GM12878 (cell line): ENCODE measurements around the gene TIMP2. TPM values are rescaled to one million over a fixed set of nuclear protein-coding genes. Genes with fewer than 3 reads are reported as not detected.
"Not testable (repeated sequence)": the region's sequence is repeated elsewhere in the genome, so short reads cannot be mapped to it uniquely, and the experiment has no call there.

ENCODE experiments used
- ATAC-seq: fragments of 200-7000 bp; cut with Tn5 transposase; 3 replicates; pipeline ENCODE4 v1.9.1; 2020; ENCODE audit warnings: mild to moderate bottlenecking, moderate library complexity
- BruUV-seq: library from RNA; stranded (reverse); fragments of 400-500 nt; replicated peaks from 2 replicates; lab custom pipeline; 2021; lab: Mats Ljungman, UMichigan
- CTCF ChIA-PET: fragments of 300-600 bp; sonication (Branson Sonifier 250); formaldehyde crosslinking; extraction: SDS; loops from one replicate; lab custom pipeline; 2021; ENCODE audit warnings: inconsistent platforms; lab: Yijun Ruan, JAX
- POLR2A ChIA-PET: fragments of 350-600 bp; formaldehyde crosslinking; extraction: SDS; loops from one replicate; lab custom pipeline; 2021; ENCODE audit warnings: inconsistent platforms; lab: Charles Lee
- RAD21 ChIA-PET: fragments of 300-600 bp; sonication (Branson Sonifier 250); formaldehyde crosslinking; loops from one replicate; lab custom pipeline; 2023; ENCODE audit warnings: antibody characterized with exemption; ENCODE audit not compliant: unreplicated experiment; lab: Charles Lee
- SMC1A ChIA-PET: fragments of 300-600 bp; sonication (Branson Sonifier 250); formaldehyde crosslinking; loops from one replicate; lab custom pipeline; 2023; ENCODE audit not compliant: unreplicated experiment, uncharacterized antibody; lab: Charles Lee
- DNase-seq: peaks from one replicate; pipeline ENCODE4 v3.0.0-alpha.2; 2011; ENCODE audit warnings: low read depth, low spot score
- FAIRE-seq: peaks from 3 replicates; lab custom pipeline; 2011; peaks lifted over from hg19 to GRCh38; lab: Jason Lieb, UNC
- H2AFZ ChIP-seq: 2 replicates; pipeline ENCODE4 v1.6.0; 2011; ENCODE audit warnings: low read depth, low read length, control low read depth; ENCODE audit not compliant: control insufficient read depth
- H3K27ac ChIP-seq: 2 replicates; pipeline ENCODE4 v1.5.1; 2011; ENCODE audit warnings: control low read depth; ENCODE audit not compliant: control insufficient read depth, insufficient read depth
- H3K27me3 ChIP-seq, 2 experiments: replicated peaks in 1 of 2; 2 replicates each; pipeline versions ENCODE4 v1.6.0 to v1.6.1; 2011; ENCODE audit warnings: low read length in 1 of 2; ENCODE audit not compliant: control insufficient read depth in 2 of 2, insufficient read depth in 2 of 2
- H3K36me3 ChIP-seq, 2 experiments: 2 replicates each; pipeline ENCODE4 v1.5.1; 2011; ENCODE audit warnings: low read length in 1 of 2; ENCODE audit not compliant: control insufficient read depth in 2 of 2, insufficient read depth in 2 of 2
- H3K4me1 ChIP-seq: 2 replicates; pipeline ENCODE4 v1.6.1; 2011; ENCODE audit warnings: mild to moderate bottlenecking, low read length, moderate library complexity, mixed read lengths; ENCODE audit not compliant: control insufficient read depth, insufficient read depth
- H3K4me2 ChIP-seq: 2 replicates; pipeline ENCODE4 v1.6.0; 2011; ENCODE audit warnings: control low read depth; ENCODE audit not compliant: control insufficient read depth, insufficient read depth
- H3K4me3 ChIP-seq: fragments of 200-600 bp; sonication (generic); 2 replicates; pipeline ENCODE4 v1.5.1; 2016
- H3K79me2 ChIP-seq: 2 replicates; pipeline ENCODE4 v1.6.0; 2011; ENCODE audit warnings: low read length; ENCODE audit not compliant: control insufficient read depth, insufficient read depth
- H3K9ac ChIP-seq: 2 replicates; pipeline ENCODE4 v1.8.0; 2011; ENCODE audit warnings: low read length, control low read depth, mixed read lengths; ENCODE audit not compliant: control insufficient read depth, insufficient read depth
- H3K9me3 ChIP-seq: replicated peaks from 3 replicates; pipeline ENCODE4 v1.5.1; 2011; ENCODE audit warnings: mild to moderate bottlenecking, low read length; ENCODE audit not compliant: control insufficient read depth, insufficient read depth
- H4K20me1 ChIP-seq: 2 replicates; pipeline ENCODE4 v1.6.0; 2011; ENCODE audit not compliant: control insufficient read depth, insufficient read depth
- BRCA1 ChIP-seq: IDR thresholded peaks from 2 replicates; pipeline ENCODE4 v1.6.1; 2011; ENCODE audit warnings: low read depth, low read length, improper control_type of control experiment
- EGR1 ChIP-seq, 2 experiments: IDR thresholded peaks; 1 replicate in 1 of 2; 2 replicates in 1 of 2; pipeline ENCODE4 v1.6.1; 2011 to 2012; ENCODE audit warnings: low read depth in 2 of 2, low read length in 2 of 2, borderline replicate concordance in 1 of 2, mild to moderate bottlenecking in 1 of 2, moderate library complexity in 1 of 2
- KLF5 ChIP-seq: fragments of 450-650 bp; IDR thresholded peaks from 2 replicates; pipeline ENCODE4 v1.6.1; 2014; ENCODE audit warnings: mild to moderate bottlenecking; ENCODE audit not compliant: partially characterized antibody
- RELA ChIP-seq: fragments of 450-650 bp; IDR thresholded peaks from 2 replicates; pipeline ENCODE4 v1.8.0; 2014; ENCODE audit warnings: borderline replicate concordance; ENCODE audit not compliant: partially characterized antibody
- SMARCA5 ChIP-seq: fragments of 450-650 bp; IDR thresholded peaks from 2 replicates; pipeline ENCODE4 v1.6.1; 2017; ENCODE audit warnings: mild to moderate bottlenecking
- SUZ12 ChIP-seq: fragments of 200-600 bp; sonication (generic); IDR thresholded peaks from one replicate; pipeline ENCODE4 v1.6.1; 2018; ENCODE audit warnings: antibody characterized with exemption, mild to moderate bottlenecking; ENCODE audit not compliant: unreplicated experiment
- ZNF24 ChIP-seq: fragments of 450-650 bp; IDR thresholded peaks from 2 replicates; pipeline ENCODE4 v1.6.1; 2017; ENCODE audit warnings: antibody characterized with exemption, mild to moderate bottlenecking
- WGBS: methylation state at CpG from one replicate; pipeline ENCODE4 v1.1.6; 2016; ENCODE audit warnings: low lambda C conversion rate; ENCODE audit not compliant: insufficient replicate concordance, insufficient coverage; ENCODE audit errors: missing lambda C conversion rate; 5-methylcytosine and 5-hydroxymethylcytosine counted together
- in situ Hi-C: fragments of 300-500 bp; cut with MboI; formaldehyde crosslinking; loops from 9 replicates; pipeline ENCODE4 v1.14.3; 2018; ENCODE audit warnings: mixed read lengths
- intact Hi-C: fragments of 100-400 bp; cut with micrococcal nuclease; formaldehyde crosslinking; loops from one replicate; pipeline ENCODE4 v1.14.2; 2022; ENCODE audit not compliant: unreplicated experiment
- polyA plus RNA-seq, 11 experiments: library from polyadenylated mRNA; depleted of rRNA in 4 of 11; unstranded in 6 of 11; stranded (reverse) in 5 of 11; fragments of >200 nt; fragmentation: Nextera tagmentation in 4 of 11; fragmentation: Illumina TruSeq in 1 of 11; extraction: Ambion mirVana in 4 of 11; extraction: Trizol in 1 of 11; gene quantifications; 1 replicate in 1 of 11; 2 replicates in 10 of 11; pipeline versions ENCODE4 v1.2.1 to v1.2.3, GENCODE V29; 2011 to 2016; ENCODE audit warnings: inconsistent platforms in 2 of 11, missing spikeins in 2 of 11, low read depth in 1 of 11
- total RNA-seq, 4 experiments: library from RNA; depleted of rRNA in 3 of 4; stranded (reverse); fragments of >200 nt in 3 of 4; fragmentation: Illumina TruSeq in 1 of 4; extraction: Trizol in 1 of 4; gene quantifications; 2 replicates each; pipeline versions ENCODE4 v1.2.1 to v1.2.3, GENCODE V29; 2013 to 2021

Gene TIMP2
- total and polyA plus RNA-seq, 10 of the 15 experiments (the other 5 are each of a cell fraction or from before 2014, with no cell fraction given), result 0.03 to 0.41 (median 0.04) TPM; not detected in 7

DNA sequence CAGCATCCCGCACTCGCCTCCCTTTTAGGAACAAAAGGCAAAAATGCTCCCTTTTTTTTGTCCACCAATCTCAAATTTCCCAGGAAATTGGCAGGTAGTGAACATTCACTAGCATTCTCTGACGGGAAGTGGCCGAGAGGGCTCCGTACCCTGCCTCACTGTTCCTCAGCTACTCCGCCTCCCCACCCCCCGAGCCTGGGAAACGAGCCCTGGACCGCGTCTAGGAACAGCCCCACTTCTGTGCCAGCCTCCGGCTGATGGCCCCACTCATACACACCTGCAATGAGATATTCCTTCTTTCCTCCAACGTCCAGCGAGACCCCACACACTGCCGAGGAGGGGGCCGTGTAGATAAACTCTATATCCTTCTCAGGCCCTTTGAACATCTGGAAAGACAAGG lies 54.6 kb downstream of the TIMP2 start:
- ChIA-PET RAD21 (no interaction called here), POLR2A (interaction anchor here (0.6 kb wide), 1 partner anchor 10 kb away, joined by 4 read pairs; no protein-coding TSS in a partner anchor), CTCF (interaction anchor here (1.0 kb wide), 1 partner anchor 100 kb away, joined by 3 read pairs; no protein-coding TSS in a partner anchor), SMC1A (no interaction called here)
- H3K4me3 ChIP-seq, result no peak overlapping the region
- H2AFZ ChIP-seq, result no peak overlapping the region
- intact Hi-C loops, result no loop called here
- FAIRE-seq (no peak), ATAC-seq (no peak), DNase-seq (no peak)
- H3K36me3 ChIP-seq, result no peaks in the 10 kb centered on the region
- no peak overlapping the region for H3K4me2 ChIP-seq
- no peaks in the 10 kb centered on the region for H3K9me3 ChIP-seq
- H3K79me2 ChIP-seq, result no peaks in the 10 kb centered on the region
- H3K9ac ChIP-seq, result no peak overlapping the region
- H3K4me1 ChIP-seq, result no peaks in the 10 kb centered on the region
- no TSS peak for BruUV-seq
- WGBS, result 45% methylated on average over 15 of the region's 15 CpGs
- in situ Hi-C loops, result no loop called here
- H4K20me1 ChIP-seq, result no peaks in the 10 kb centered on the region
- H3K27me3 ChIP-seq, result 0 out of 4 replicates have a peak, but pooled peaks cover 0 to 1% of the 10 kb centered on the region in 2 experiments
- no peak overlapping the region for H3K27ac ChIP-seq
- TF ChIP-seq BRCA1, result no peak
- no peak for TF ChIP-seq EGR1 (IDR thresholded peaks at IDR 0.05; ENCODE audit: borderline replicate concordance in 1 of 2, low read depth in 2 of 2, low read length in 2 of 2)
- no peak for TF ChIP-seq SUZ12
- TF ChIP-seq RELA, result no peak

DNA sequence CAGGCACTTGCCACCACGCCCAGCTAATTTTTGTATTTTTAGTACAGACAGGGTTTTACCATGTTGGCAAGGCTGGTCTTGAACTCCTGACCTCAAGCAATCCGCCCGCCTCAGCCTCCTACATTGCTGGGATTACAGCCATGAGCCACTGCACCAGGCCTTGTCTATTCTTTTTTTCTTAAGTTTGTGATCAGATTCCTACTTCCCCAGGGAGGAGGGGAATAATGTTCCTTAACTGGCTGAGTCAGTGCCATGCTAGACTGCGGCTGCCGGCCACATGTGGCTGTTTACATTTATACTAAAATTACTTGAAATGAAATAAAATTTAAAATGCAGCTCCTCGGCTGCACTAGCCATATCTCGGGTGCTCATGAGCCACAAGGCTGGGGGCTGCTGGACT lies 56.8 kb downstream of the TIMP2 start:
- POLR2A ChIA-PET, result no interaction called here
- SMC1A ChIA-PET, result no interaction called here
- DNase-seq (no peak), FAIRE-seq (no peak), ATAC-seq (no peak)
- H2AFZ ChIP-seq, result no peak overlapping the region
- H3K9ac ChIP-seq, result no peak overlapping the region
- no peaks in the 10 kb centered on the region for H3K9me3 ChIP-seq
- H3K4me2 ChIP-seq, result no peak overlapping the region
- no peaks in the 10 kb centered on the region for H3K4me1 ChIP-seq
- in situ Hi-C loops, result no loop called here
- no peak overlapping the region for H3K4me3 ChIP-seq
- H3K27ac ChIP-seq, result no peak overlapping the region
- 29% methylated on average over 7 of the region's 7 CpGs for WGBS
- no TSS peak for BruUV-seq
- RAD21 ChIA-PET, result interaction anchor here (0.8 kb wide), 1 partner anchor 104 kb away, joined by 3 read pairs; no protein-coding TSS in a partner anchor
- H3K79me2 ChIP-seq, result no peaks in the 10 kb centered on the region
- CTCF ChIA-PET, result interaction anchor here (1.6 to 7.1 kb wide), 2 partner anchors 23 to 104 kb away, joined by 3 to 59 read pairs; no protein-coding TSS in a partner anchor
- H3K27me3 ChIP-seq, result 0 out of 4 replicates have a peak, but pooled peaks cover 0 to 1% of the 10 kb centered on the region in 2 experiments
- H3K36me3 ChIP-seq, result no peaks in the 10 kb centered on the region
- intact Hi-C loops, result no loop called here
- H4K20me1 ChIP-seq, result no peaks in the 10 kb centered on the region
- TF ChIP-seq KLF5 (no peak), ZNF24 (no peak), EGR1 (IDR thresholded peaks at IDR 0.05; ENCODE audit: borderline replicate concordance in 1 of 2, low read depth in 2 of 2, low read length in 2 of 2) (no peak), SMARCA5 (no peak)

DNA sequence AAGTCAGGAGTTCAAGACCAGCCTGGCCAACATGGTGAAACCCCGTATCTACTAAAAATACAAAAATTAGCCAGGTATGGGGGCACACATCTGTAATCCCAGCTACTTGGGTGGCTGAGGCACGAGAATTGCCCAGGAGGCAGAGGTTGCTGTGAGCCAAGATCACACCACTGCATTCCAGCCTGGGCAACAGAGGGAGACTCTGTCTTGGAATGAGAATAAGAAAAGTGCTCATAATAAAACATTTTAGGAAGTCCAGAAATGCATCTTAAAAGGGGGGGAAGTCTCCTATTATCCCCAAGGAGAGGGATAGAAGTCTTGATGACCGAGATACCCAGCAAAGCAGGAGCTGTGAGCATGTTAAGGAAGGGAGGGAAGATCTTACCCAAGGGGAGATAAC lies 58.1 kb downstream of the TIMP2 start:
- H3K9ac ChIP-seq, H4K20me1 ChIP-seq, H3K79me2 ChIP-seq, FAIRE-seq, H3K9me3 ChIP-seq, H3K36me3 ChIP-seq, H3K4me1 ChIP-seq, intact Hi-C loops, H3K4me3 ChIP-seq, DNase-seq, in situ Hi-C loops, H3K4me2 ChIP-seq, H2AFZ ChIP-seq, H3K27me3 ChIP-seq, ATAC-seq, POLR2A ChIA-PET, BruUV-seq, H3K27ac ChIP-seq: not testable (repeated sequence)
- ChIA-PET RAD21 (interaction anchor here (2.3 kb wide), 1 partner anchor 105 kb away, joined by 15 read pairs; no protein-coding TSS in a partner anchor), SMC1A (interaction anchor here (2.7 kb wide), 1 partner anchor 104 kb away, joined by 17 read pairs; no protein-coding TSS in a partner anchor), CTCF (interaction anchor here (1.6 to 7.1 kb wide), 3 partner anchors 24 to 105 kb away, joined by 3 to 59 read pairs (median 24); no protein-coding TSS in a partner anchor)
- WGBS, result 14% methylated on average over 3 of the region's 3 CpGs
